Measurements from ENCODE around the gene ABI3BP.

The ABI3BP gene

GRCh38 chr3:100765437-100765975, 227.7 kb downstream of the ABI3BP start:
- DNase-seq, result no peak

DNA sequence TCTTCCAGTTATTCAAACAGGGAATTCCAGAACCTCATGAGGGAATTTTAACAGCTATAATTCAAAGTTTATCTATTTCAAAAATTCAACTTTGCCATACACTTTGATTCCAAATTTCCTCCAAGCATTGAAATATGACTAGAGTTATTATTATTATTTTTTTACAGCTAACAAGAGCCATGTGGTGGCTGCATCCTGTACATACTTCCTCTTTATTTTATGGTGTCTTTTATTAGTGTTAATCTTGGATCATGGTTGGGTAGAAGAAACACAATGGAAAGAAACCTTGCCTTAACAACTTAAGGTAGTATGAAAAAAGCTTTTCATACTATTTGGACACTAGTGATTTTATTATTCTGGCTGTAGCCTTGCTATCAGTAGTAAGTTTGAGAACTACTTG, 231.3 kb downstream of the ABI3BP start:
- DNase-seq, result no peak

GRCh38 chr3:100761211-100761942, 231.8 kb downstream of the ABI3BP start:
- no peak for DNase-seq

DNA sequence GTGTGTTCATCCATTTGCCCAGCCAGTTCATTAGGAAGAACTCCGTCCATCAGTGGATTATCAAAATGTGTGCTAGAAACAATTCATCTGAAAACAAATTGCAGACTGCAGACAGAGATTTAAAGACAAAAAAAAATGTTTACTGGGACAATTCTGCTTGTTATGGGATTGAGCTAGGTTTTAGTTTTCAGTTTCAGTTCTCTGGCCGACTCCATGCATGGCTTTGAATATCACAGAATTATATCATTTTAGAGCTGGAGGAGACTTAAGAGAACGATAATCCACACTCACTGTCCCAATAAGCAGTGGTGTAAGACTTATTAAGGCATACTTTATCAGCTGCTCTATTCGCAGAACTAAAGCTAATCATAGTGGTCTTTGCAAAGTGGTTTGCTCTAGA, 232.8 kb downstream of the ABI3BP start:
- no peak for DNase-seq

- DNase-seq, result no peak
These were observed 233.3 kb downstream of the ABI3BP start for GRCh38 chr3:100759950-100760349.

DNA sequence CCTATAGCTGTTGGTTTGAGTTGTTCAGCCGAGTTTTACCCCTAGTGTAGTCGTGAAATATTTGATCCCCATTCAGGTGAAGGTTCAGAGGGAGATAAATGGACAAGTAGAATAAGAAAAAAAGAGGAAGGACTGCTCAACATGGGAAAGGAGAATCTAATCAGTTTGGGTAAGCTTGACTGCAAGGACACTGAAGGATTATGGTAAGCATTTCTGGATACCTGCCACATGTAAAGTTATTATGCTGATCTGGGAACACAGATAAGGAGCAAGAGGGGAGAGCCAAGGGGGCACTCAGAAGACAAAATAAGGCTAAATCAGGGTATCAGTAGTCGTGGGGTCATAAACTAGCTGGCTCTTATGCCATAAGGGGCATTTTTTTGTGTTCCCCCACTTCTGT, 234.1 kb downstream of the ABI3BP start:
- no peak for DNase-seq

- no peak for DNase-seq
These were observed 236.8 kb downstream of the ABI3BP start for GRCh38 chr3:100756441-100756840.

- no peak for DNase-seq
These were observed 238.5 kb downstream of the ABI3BP start for GRCh38 chr3:100754563-100755334.

GRCh38 chr3:100753846-100754245, 239.4 kb downstream of the ABI3BP start:
- DNase-seq, result no peak

DNA sequence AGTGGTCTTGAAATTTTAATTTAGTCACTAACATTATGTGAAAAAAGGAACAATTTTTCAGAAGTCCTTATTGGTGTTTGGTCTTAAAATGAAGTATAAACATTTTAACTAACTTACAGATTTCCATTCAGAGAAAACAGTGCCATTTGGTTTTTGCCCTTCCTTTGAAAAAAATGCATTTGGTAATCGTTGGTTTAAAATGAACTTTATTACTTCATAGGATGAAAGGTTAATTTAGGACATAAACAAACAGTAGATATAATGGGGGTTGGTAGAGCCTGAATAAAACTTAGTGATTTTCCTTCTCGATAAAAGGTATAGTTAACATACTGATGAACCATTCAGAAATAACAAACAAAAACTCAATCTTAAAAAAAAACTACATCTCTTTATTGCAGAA, 244.3 kb downstream of the ABI3BP start:
- no peak for DNase-seq

GRCh38 chr3:100748220-100748619, 245.0 kb downstream of the ABI3BP start:
- no peak for DNase-seq

DNA sequence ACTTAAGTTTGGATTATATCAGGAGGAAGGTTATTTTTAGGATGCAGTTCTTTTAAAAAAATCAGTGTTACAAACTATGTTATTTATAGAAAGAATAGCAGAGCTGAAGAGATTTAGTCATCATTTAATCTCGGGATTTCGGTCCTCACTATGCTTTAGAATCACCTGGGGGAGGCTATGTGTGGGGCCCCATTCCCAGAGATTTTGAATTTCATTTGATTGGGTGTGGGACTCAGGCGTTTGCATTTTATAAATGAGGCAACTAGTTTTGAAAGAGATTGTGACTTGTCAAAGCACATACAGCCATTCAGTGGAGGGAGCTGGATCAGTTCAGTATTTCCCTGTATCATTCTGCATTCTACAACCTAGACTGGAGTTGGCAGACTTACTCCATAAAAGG, 247.1 kb downstream of the ABI3BP start:
- no peak for DNase-seq

GRCh38 chr3:100745617-100746016, 247.6 kb downstream of the ABI3BP start:
- no peak for DNase-seq

- no peak for DNase-seq
These were observed 248.6 kb downstream of the ABI3BP start for GRCh38 chr3:100744671-100745070.

DNA sequence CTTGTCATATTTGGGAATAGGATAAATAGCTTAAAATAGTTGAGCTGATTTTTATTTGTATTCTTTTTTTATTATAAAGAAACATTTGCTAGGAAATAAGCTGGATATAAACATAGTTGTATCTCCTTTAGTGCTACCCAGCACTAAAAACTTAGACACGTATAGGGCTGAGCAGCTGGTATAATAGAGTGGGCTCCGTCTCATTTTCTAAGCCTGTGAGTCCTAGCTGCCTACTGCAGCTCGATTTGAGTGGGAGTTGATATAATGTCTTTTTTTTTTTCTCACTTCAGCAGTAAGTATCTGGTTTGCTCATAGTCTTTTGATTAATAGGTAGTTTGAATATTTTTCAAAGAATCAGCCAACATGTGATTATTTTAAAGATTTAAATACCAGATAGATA, 249.7 kb downstream of the ABI3BP start:
- no peak for DNase-seq

GRCh38 chr3:100740207-100740606, 253.0 kb downstream of the ABI3BP start:
- no peak for DNase-seq

DNA sequence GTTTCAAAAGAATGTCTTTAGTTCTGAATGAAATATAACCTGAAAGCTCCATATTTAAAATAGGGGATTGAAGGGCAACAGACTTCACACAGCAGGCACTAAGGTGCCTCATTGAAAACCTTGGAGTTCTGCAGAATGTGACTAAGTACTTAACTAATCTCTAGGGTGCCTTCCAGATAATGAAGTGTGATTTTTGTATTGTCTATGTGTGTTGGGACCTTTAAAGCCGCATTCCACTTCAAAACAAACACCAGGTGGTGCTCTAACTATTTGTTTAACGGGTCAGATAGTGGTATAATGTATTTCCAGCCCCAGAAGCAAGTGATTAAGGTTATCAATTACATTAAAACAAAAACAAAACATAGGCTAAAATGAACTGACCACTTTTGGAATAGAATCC, 255.9 kb downstream of the ABI3BP start:
- no peak for DNase-seq

DNA sequence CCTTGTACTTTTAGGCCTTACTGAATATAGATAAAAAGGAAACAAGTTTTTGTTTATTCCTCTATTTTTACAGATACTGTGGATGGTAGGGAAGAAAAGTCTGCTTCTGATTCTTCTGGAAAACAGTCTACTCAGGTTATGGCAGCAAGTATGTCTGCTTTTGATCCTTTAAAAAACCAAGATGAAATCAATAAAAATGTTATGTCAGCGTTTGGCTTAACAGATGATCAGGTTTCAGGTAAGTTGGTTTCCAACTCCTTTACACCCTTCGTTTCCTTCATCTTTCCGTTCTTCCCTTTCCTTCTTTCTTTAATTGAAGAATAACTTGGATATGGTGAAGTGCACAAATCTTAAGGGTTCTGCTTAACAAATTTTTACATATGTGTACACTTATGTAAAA, 260.8 kb downstream of the ABI3BP start:
- no peak for DNase-seq

- no peak for DNase-seq
These were observed 262.7 kb downstream of the ABI3BP start for GRCh38 chr3:100730524-100730923.

- no peak for DNase-seq
These were observed 266.5 kb downstream of the ABI3BP start for GRCh38 chr3:100726706-100727105.

GRCh38 chr3:100725935-100726513, 267.2 kb downstream of the ABI3BP start:
- no peak for DNase-seq

- no peak for DNase-seq
These were observed 272.8 kb downstream of the ABI3BP start for GRCh38 chr3:100720426-100720825.

- no peak for DNase-seq
These were observed 274.1 kb downstream of the ABI3BP start for GRCh38 chr3:100719136-100719535.

All from NCI-H1930 (cell line).